ENCODE measurements around the gene BCL2L15. TPM values are rescaled to one million over a fixed set of nuclear protein-coding genes. Genes with fewer than 3 reads are reported as not detected.

Gene BCL2L15
- total RNA-seq, 1 experiment from 2014 or later, result 0.17 TPM

- DNase-seq (ENCODE audit: low spot score), result no peak
- no peak overlapping the region for H3K4me3 Mint-ChIP-seq
- H3K27me3 Mint-ChIP-seq (ENCODE audit: low read depth), result no peaks in the 10 kb centered on the region
- no peak overlapping the region for H3K27ac Mint-ChIP-seq
- CTCF ChIA-PET, result no interaction called here
- TF ChIP-seq E2F1 (CRISPR knock-in tag; IDR thresholded peaks at IDR 0.05), result no peak
- no peak for TF ChIP-seq ZNF425 (CRISPR knock-in tag; conservative IDR thresholded peaks at IDR 0.05)
- TF ChIP-seq TEAD1 (CRISPR knock-in tag; IDR thresholded peaks at IDR 0.05), result no peak
- no peak for TF ChIP-seq SOX15 (CRISPR knock-in tag; IDR thresholded peaks at IDR 0.05)
- TF ChIP-seq ZNF512 (CRISPR knock-in tag; IDR thresholded peaks at IDR 0.05; ENCODE audit: borderline replicate concordance), result no peak
- no peak for TF ChIP-seq NR3C1 (CRISPR knock-in tag; conservative IDR thresholded peaks at IDR 0.05; ENCODE audit: low read depth)
- no peak for TF ChIP-seq ZBTB43 (CRISPR knock-in tag; IDR thresholded peaks at IDR 0.05)
- TF ChIP-seq ZNF671 (CRISPR knock-in tag; IDR thresholded peaks at IDR 0.05), result no peak
- no peak for TF ChIP-seq AFF4 (CRISPR knock-in tag; IDR thresholded peaks at IDR 0.05; ENCODE audit: borderline replicate concordance)
- no peak for ATAC-seq
- POLR2A ChIA-PET, result no interaction called here
- H3K9me3 Mint-ChIP-seq, result no peaks in the 10 kb centered on the region
- H3K36me3 Mint-ChIP-seq, result no peaks in the 10 kb centered on the region
- H3K4me1 Mint-ChIP-seq, result peaks cover 8% of the 10 kb centered on the region
Observed at GRCh38 chr1:113875714-113876113, 11.7 kb downstream of the BCL2L15 start.

GRCh38 chr1:113874012-113874879, 13.1 kb downstream of the BCL2L15 start:
- Mint-ChIP-seq H3K27me3 (ENCODE audit: low read depth) (no peaks in the 10 kb centered on the region), H3K4me3 (no peak overlapping the region), H3K27ac (no peak overlapping the region), H3K36me3 (no peaks in the 10 kb centered on the region), H3K9me3 (no peaks in the 10 kb centered on the region), H3K4me1 (0 out of 2 replicates have a peak, but pooled peaks cover 2% of the 10 kb centered on the region)
- ChIA-PET POLR2A (no interaction called here), CTCF (interaction anchor here (1.1 kb wide), 1 partner anchor 73 kb away, joined by 4 read pairs; no protein-coding TSS in a partner anchor)
- DNase-seq (ENCODE audit: low spot score) (no peak), ATAC-seq (peak; percentile 81)
- TF ChIP-seq MAX (CRISPR knock-in tag; IDR thresholded peaks at IDR 0.05) (no peak), PRRX2 (CRISPR knock-in tag; IDR thresholded peaks at IDR 0.05) (no peak), ESRRA (CRISPR knock-in tag; IDR thresholded peaks at IDR 0.05; ENCODE audit: borderline replicate concordance) (no peak), ZNF138 (CRISPR knock-in tag; conservative IDR thresholded peaks at IDR 0.05) (no peak), E2F1 (CRISPR knock-in tag; IDR thresholded peaks at IDR 0.05) (no peak), NFATC4 (CRISPR knock-in tag; IDR thresholded peaks at IDR 0.05) (no peak), PREB (CRISPR knock-in tag; IDR thresholded peaks at IDR 0.05; ENCODE audit: borderline replicate concordance) (no peak), FOXK1 (CRISPR knock-in tag; IDR thresholded peaks at IDR 0.05) (no peak), FOXP4 (CRISPR knock-in tag; IDR thresholded peaks at IDR 0.05) (no peak), ZNF263 (CRISPR knock-in tag; IDR thresholded peaks at IDR 0.05; ENCODE audit: low read depth) (no peak)

Measured in WTC11 (cell line).